GM23248 (cell line): Measurements from ENCODE around the gene TRAF3IP1. TPM values are rescaled to one million over a fixed set of nuclear protein-coding genes. Genes with fewer than 3 reads are reported as not detected.

Experiments
- DNase-seq: peaks from one replicate; pipeline ENCODE4 v3.0.0-alpha.2; 2015
- H2AFZ ChIP-seq: fragments of 200-600 bp; sonication (generic); 2 replicates; pipeline ENCODE4 v1.6.1; 2016; ENCODE audit warnings: antibody characterized with exemption
- H3F3A ChIP-seq: fragments of 200-600 bp; sonication (generic); 2 replicates; pipeline ENCODE4 v1.6.1; 2016; ENCODE audit warnings: mild to moderate bottlenecking, antibody characterized with exemption, mixed run types; ENCODE audit not compliant: insufficient read depth
- H3K27ac ChIP-seq: fragments of 200-600 bp; sonication (generic); 2 replicates; pipeline ENCODE4 v1.5.1; 2016; ENCODE audit warnings: mild to moderate bottlenecking
- H3K27me3 ChIP-seq: fragments of 200-600 bp; sonication (generic); replicated peaks from 2 replicates; pipeline ENCODE4 v1.6.1; 2016; ENCODE audit warnings: mild to moderate bottlenecking; ENCODE audit not compliant: insufficient read depth
- H3K36me3 ChIP-seq: fragments of 200-600 bp; sonication (generic); 2 replicates; pipeline ENCODE4 v1.6.1; 2016; ENCODE audit warnings: low read depth, mild to moderate bottlenecking
- H3K4me1 ChIP-seq: fragments of 200-600 bp; sonication (generic); 2 replicates; pipeline ENCODE4 v1.6.1; 2016; ENCODE audit warnings: mild to moderate bottlenecking; ENCODE audit not compliant: insufficient read depth
- H3K4me2 ChIP-seq: fragments of 200-600 bp; sonication (generic); one replicate; pipeline ENCODE4 v1.6.1; 2016; ENCODE audit warnings: mild to moderate bottlenecking; ENCODE audit not compliant: unreplicated experiment
- H3K4me3 ChIP-seq: fragments of 200-600 bp; sonication (generic); 2 replicates; pipeline ENCODE4 v1.5.1; 2016; ENCODE audit warnings: mild to moderate bottlenecking
- H3K79me2 ChIP-seq: fragments of 200-600 bp; sonication (generic); 2 replicates; pipeline ENCODE4 v1.6.1; 2016; ENCODE audit warnings: mild to moderate bottlenecking; ENCODE audit not compliant: insufficient read depth
- H3K9ac ChIP-seq: fragments of 200-600 bp; sonication (generic); 2 replicates; pipeline ENCODE4 v1.6.1; 2016; ENCODE audit warnings: mild to moderate bottlenecking
- H3K9me2 ChIP-seq: fragments of 200-600 bp; sonication (generic); 2 replicates; pipeline ENCODE4 v1.6.1; 2016; ENCODE audit warnings: mixed run types, mild to moderate bottlenecking, moderate library complexity; ENCODE audit not compliant: insufficient read depth
- H3K9me3 ChIP-seq: fragments of 200-600 bp; sonication (generic); one replicate; pipeline ENCODE4 v1.6.1; 2017; ENCODE audit warnings: low read depth
- H4K20me1 ChIP-seq: fragments of 200-600 bp; sonication (generic); 2 replicates; pipeline ENCODE4 v1.6.0; 2016; ENCODE audit not compliant: insufficient read depth
- EZH2 ChIP-seq: fragments of 200-600 bp; sonication (generic); IDR thresholded peaks from 2 replicates; pipeline ENCODE4 v1.6.1; 2018; ENCODE audit warnings: antibody characterized with exemption, mild to moderate bottlenecking; ENCODE audit not compliant: insufficient read depth, poor library complexity, severe bottlenecking
- EZH2phosphoT487 ChIP-seq: fragments of 200-600 bp; sonication (generic); IDR thresholded peaks from 2 replicates; pipeline ENCODE4 v1.6.1; 2018; ENCODE audit warnings: antibody characterized with exemption, moderate library complexity, mild to moderate bottlenecking, low read depth; ENCODE audit not compliant: insufficient read depth
- WGBS, 2 experiments: methylation state at CpG; one replicate each; pipeline ENCODE4 v1.1.6; 2015 to 2017; ENCODE audit warnings: low lambda C conversion rate in 2 of 2, low coverage in 1 of 2; ENCODE audit errors: missing lambda C conversion rate in 2 of 2; 5-methylcytosine and 5-hydroxymethylcytosine counted together
- in situ Hi-C: fragments of 300-500 bp; cut with MboI; formaldehyde crosslinking; loops from 2 replicates; pipeline ENCODE4 v1.15.0; 2020
- polyA plus RNA-seq: library from polyadenylated mRNA; unstranded; fragments of >200 nt; fragmentation: Nextera tagmentation; extraction: Ambion mirVana; gene quantifications from 2 replicates; pipeline ENCODE4 v1.2.1, GENCODE V29; 2016
- total RNA-seq: library from RNA; depleted of rRNA; stranded (reverse); fragments of >200 nt; shearing (Covaris generic); gene quantifications from 2 replicates; pipeline ENCODE4 v1.2.3, GENCODE V29; 2014

Gene TRAF3IP1
- total and polyA plus RNA-seq, 2 experiments from 2014 or later: 9.5 to 10.6 TPM

GRCh38 chr2:238424313-238424700 is 104.0 kb downstream of the TRAF3IP1 start:
- Histone ChIP-seq H3K36me3 (no peaks in the 10 kb centered on the region), H3K27ac (peak overlapping the region; percentile 76), H2AFZ (no peak overlapping the region), H3K9me2 (no peaks in the 10 kb centered on the region), H3F3A (peaks cover 38% of the 10 kb centered on the region), H3K4me3 (no peak overlapping the region), H3K27me3 (no peaks in the 10 kb centered on the region), H3K9ac (peak overlapping the region; percentile 46), H3K4me1 (peaks cover 53% of the 10 kb centered on the region), H3K4me2 (peak overlapping the region; percentile 3), H4K20me1 (no peaks in the 10 kb centered on the region), H3K9me3 (no peaks in the 10 kb centered on the region), H3K79me2 (peaks cover 23% of the 10 kb centered on the region)
- in situ Hi-C loops: no loop called here
- DNase-seq: peak; percentile 65
- WGBS, 2 experiments: 61 to 69% methylated on average over 3 of the region's 3 CpGs
- no peak for TF ChIP-seq EZH2
- TF ChIP-seq EZH2phosphoT487: no peak

GRCh38 chr2:238425505-238425978 is 105.2 kb downstream of the TRAF3IP1 start:
- Histone ChIP-seq H3F3A (peaks cover 44% of the 10 kb centered on the region), H3K4me1 (peaks cover 49% of the 10 kb centered on the region), H3K79me2 (peaks cover 35% of the 10 kb centered on the region), H3K9me3 (no peaks in the 10 kb centered on the region), H3K36me3 (peaks cover 6% of the 10 kb centered on the region; the same call in 1 of the 2 replicates), H3K27me3 (no peaks in the 10 kb centered on the region), H3K9ac (peak overlapping the region; percentile 96), H3K4me3 (peak overlapping the region; percentile 89), H3K9me2 (no peaks in the 10 kb centered on the region), H4K20me1 (no peaks in the 10 kb centered on the region), H3K27ac (peak overlapping the region; percentile 93), H3K4me2 (peak overlapping the region; percentile 83), H2AFZ (no peak overlapping the region)
- 64 to 66% methylated on average over 16 of the region's 16 CpGs for whole genome bisulfite sequencing, 2 experiments
- TF ChIP-seq EZH2phosphoT487 (no peak), EZH2 (no peak)
- in situ Hi-C loops: no loop called here
- no peak for DNase-seq

- H3K9me3 ChIP-seq: no peaks in the 10 kb centered on the region
- no peaks in the 10 kb centered on the region for H3K9me2 ChIP-seq
- H3K27me3 ChIP-seq: no peaks in the 10 kb centered on the region
- peaks cover 41% of the 10 kb centered on the region for H3K79me2 ChIP-seq
- peaks cover 46% of the 10 kb centered on the region for H3K4me1 ChIP-seq
- TF ChIP-seq EZH2 (no peak), EZH2phosphoT487 (no peak)
- WGBS, 2 experiments: 1 to 3% methylated on average over 22 to 23 of the region's 24 CpGs
- peak overlapping the region; percentile 83 for H3K4me2 ChIP-seq
- H3K4me3 ChIP-seq: peak overlapping the region; percentile 89
- DNase-seq: peak; percentile 88
- no peaks in the 10 kb centered on the region for H4K20me1 ChIP-seq
- peaks cover 50% of the 10 kb centered on the region for H3F3A ChIP-seq
- peaks cover 11% of the 10 kb centered on the region; the same call in 1 of the 2 replicates for H3K36me3 ChIP-seq
- in situ Hi-C loops: no loop called here
- peak overlapping the region; percentile 93 for H3K27ac ChIP-seq
- H3K9ac ChIP-seq: peak overlapping the region; percentile 96
- H2AFZ ChIP-seq: peak overlapping the region; percentile 32; the same call in 1 of the 2 replicates
These were observed 105.8 kb downstream of the TRAF3IP1 start for GRCh38 chr2:238425979-238426567.

- H3K4me2 ChIP-seq: peak within 1 kb of the TSS; percentile 83
- DNase-seq: peak; percentile 96
- no peaks in the 10 kb centered on the region for H4K20me1 ChIP-seq
- H3K9me3 ChIP-seq: no peaks in the 10 kb centered on the region
- WGBS, 2 experiments: 1 to 2% methylated on average over 69 to 98 of the region's 104 CpGs
- peaks cover 49% of the 10 kb centered on the region for H3K4me1 ChIP-seq
- peaks cover 11% of the 10 kb centered on the region; the same call in 1 of the 2 replicates for H3K36me3 ChIP-seq
- H3K4me3 ChIP-seq: peak within 1 kb of the TSS; percentile 89
- TF ChIP-seq EZH2phosphoT487 (no peak), EZH2 (no peak)
- no peaks in the 10 kb centered on the region for H3K9me2 ChIP-seq
- peak within 1 kb of the TSS; percentile 93 for H3K27ac ChIP-seq
- H3K27me3 ChIP-seq: no peaks in the 10 kb centered on the region
- peak within 1 kb of the TSS; percentile 96 for H3K9ac ChIP-seq
- peaks cover 48% of the 10 kb centered on the region for H3K79me2 ChIP-seq
- peak within 1 kb of the TSS; percentile 32; the same call in 1 of the 2 replicates for H2AFZ ChIP-seq
- in situ Hi-C loops: no loop called here
- peaks cover 56% of the 10 kb centered on the region for H3F3A ChIP-seq
These were observed 106.5 kb downstream of the TRAF3IP1 start, which contains the start of gene ASB1 for GRCh38 chr2:238426568-238427434. TSS of gene ASB1 (plus strand) at chr2:238426927. CDS start at chr2:238427071, 144 bp downstream.
